Kidney (tissue), 14 donors: ENCODE results near the gene LEUTX. TPM values are rescaled to one million over a fixed set of nuclear protein-coding genes. Genes with fewer than 3 reads are reported as not detected.
A peak's percentile ranks its signal among the peaks of the same experiment; 100 is the strongest.

Experiments
- DNase-seq, 5 donors: peaks; one replicate each; pipeline ENCODE4 v3.0.0-alpha.2; 2013 to 2020
- FAIRE-seq: peaks from 2 replicates; lab custom pipeline; 2012; peaks lifted over from hg19 to GRCh38; lab: Jason Lieb, UNC
- H3K27ac ChIP-seq, 2 donors: one replicate each; pipeline ENCODE4 v1.7.0; 2013; ENCODE audit warnings: low read depth in 2 of 2, low read length in 2 of 2, inconsistent platforms in 1 of 2
- H3K27me3 ChIP-seq: one replicate; pipeline ENCODE4 v1.7.1; 2013; ENCODE audit warnings: low read length, inconsistent platforms; ENCODE audit not compliant: control insufficient read depth, insufficient read depth
- H3K36me3 ChIP-seq, 3 donors: one replicate each; pipeline versions ENCODE4 v1.7.0 to v1.7.1; 2013; ENCODE audit warnings: low read length in 3 of 3, control low read depth in 1 of 3, inconsistent platforms in 1 of 3; ENCODE audit not compliant: insufficient read depth in 3 of 3, control insufficient read depth in 2 of 3
- H3K4me1 ChIP-seq, 3 donors: one replicate each; pipeline versions ENCODE4 v1.7.0 to v1.7.1; 2013; ENCODE audit warnings: low read length in 3 of 3, inconsistent platforms in 1 of 3, low read depth in 1 of 3; ENCODE audit not compliant: control insufficient read depth in 2 of 3, insufficient read depth in 2 of 3
- H3K4me3 ChIP-seq, 3 donors: one replicate each; pipeline versions ENCODE4 v1.7.0 to v1.8.1; 2013; ENCODE audit warnings: low read length in 3 of 3, control low read depth in 1 of 3, inconsistent platforms in 1 of 3
- H3K9ac ChIP-seq, 3 donors: one replicate each; pipeline versions ENCODE4 v1.7.0 to v1.7.1; 2013; ENCODE audit warnings: low read length in 3 of 3, control low read depth in 1 of 3, inconsistent platforms in 1 of 3
- H3K9me3 ChIP-seq, 3 donors: one replicate each; pipeline versions ENCODE4 v1.7.0 to v1.7.1; 2013; ENCODE audit warnings: low read length in 3 of 3, control low read depth in 1 of 3, inconsistent platforms in 1 of 3; ENCODE audit not compliant: control insufficient read depth in 2 of 3, insufficient read depth in 1 of 3
- intact Hi-C: fragments of 100-400 bp; cut with DNase I; formaldehyde crosslinking; loops from one replicate; pipeline ENCODE4 v1.11.1; 2022
- polyA plus RNA-seq: library from polyadenylated mRNA; stranded (reverse); fragments of 350-450 nt; fragmentation: Illumina TruSeq; extraction: RNeasy Lipid Tissue Mini Kit (QIAGEN cat#74804); gene quantifications from one replicate; pipeline ENCODE4 v1.2.3, GENCODE V29; 2014; ENCODE audit warnings: low read depth, low replicate concordance; ENCODE audit not compliant: insufficient read depth
- total RNA-seq: library from RNA; stranded (reverse); fragmentation: NEBNext Ultra II Directional; extraction: Animal tissue kit (Norgen Biotek cat#: 25700); gene quantifications from one replicate; pipeline ENCODE4 v1.2.1, GENCODE V29; 2021
- TF ChIP-seq, protein P1 (sequence below): IDR thresholded peaks from 3 replicates; pipeline ENCODE4 v1.5.1; 2012; ENCODE audit warnings: mild to moderate bottlenecking, moderate library complexity, borderline replicate concordance; ENCODE audit not compliant: insufficient read depth; ENCODE audit errors: extremely low read depth
- donor health status: control.
- donor health status: control.
- donor health status: control.
- donor health status: control.
- donor health status: control.
- donor health status: DM: yes; HTN: yes; CAD: no.
- donor health status: Normal renal cell carcinoma (clear cell type).

The LEUTX gene
- total and polyA plus RNA-seq, 2 donors from 2014 or later, result not detected

DNA sequence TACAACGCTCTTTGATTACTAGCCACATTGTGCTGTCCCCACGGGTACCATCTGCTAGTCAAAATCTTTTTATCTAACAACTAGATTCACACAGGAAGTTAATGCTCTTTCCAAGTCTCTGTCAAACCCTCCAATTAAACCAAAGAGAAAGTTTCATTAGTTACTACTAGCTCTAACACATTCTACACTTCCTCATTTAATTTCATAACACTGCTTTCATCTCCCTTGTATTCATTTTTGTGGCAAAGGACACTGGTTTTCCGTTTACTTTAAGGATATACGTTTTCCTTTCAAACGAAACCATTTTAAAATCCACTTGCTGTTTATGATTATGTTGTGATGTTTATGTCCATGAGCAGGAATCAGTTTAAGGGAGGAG lies 50.0 kb downstream of the LEUTX start:
- no peak overlapping the region for H3K9ac ChIP-seq
- intact Hi-C loops, result no loop called here
- H3K27ac ChIP-seq, result no peak overlapping the region
- peaks cover 10 to 44% (median 23%) of the 10 kb centered on the region in 3 donors for H3K36me3 ChIP-seq
- no peaks in the 10 kb centered on the region for H3K27me3 ChIP-seq
- peaks cover 0 to 16% (median 9%) of the 10 kb centered on the region in 3 donors for H3K4me1 ChIP-seq
- TF ChIP-seq, protein P1, sequence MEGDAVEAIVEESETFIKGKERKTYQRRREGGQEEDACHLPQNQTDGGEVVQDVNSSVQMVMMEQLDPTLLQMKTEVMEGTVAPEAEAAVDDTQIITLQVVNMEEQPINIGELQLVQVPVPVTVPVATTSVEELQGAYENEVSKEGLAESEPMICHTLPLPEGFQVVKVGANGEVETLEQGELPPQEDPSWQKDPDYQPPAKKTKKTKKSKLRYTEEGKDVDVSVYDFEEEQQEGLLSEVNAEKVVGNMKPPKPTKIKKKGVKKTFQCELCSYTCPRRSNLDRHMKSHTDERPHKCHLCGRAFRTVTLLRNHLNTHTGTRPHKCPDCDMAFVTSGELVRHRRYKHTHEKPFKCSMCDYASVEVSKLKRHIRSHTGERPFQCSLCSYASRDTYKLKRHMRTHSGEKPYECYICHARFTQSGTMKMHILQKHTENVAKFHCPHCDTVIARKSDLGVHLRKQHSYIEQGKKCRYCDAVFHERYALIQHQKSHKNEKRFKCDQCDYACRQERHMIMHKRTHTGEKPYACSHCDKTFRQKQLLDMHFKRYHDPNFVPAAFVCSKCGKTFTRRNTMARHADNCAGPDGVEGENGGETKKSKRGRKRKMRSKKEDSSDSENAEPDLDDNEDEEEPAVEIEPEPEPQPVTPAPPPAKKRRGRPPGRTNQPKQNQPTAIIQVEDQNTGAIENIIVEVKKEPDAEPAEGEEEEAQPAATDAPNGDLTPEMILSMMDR, result no peak
- no peaks in the 10 kb centered on the region for H3K9me3 ChIP-seq
- H3K4me3 ChIP-seq, result no peak overlapping the region
- FAIRE-seq (no peak), DNase-seq (no peak)

DNA sequence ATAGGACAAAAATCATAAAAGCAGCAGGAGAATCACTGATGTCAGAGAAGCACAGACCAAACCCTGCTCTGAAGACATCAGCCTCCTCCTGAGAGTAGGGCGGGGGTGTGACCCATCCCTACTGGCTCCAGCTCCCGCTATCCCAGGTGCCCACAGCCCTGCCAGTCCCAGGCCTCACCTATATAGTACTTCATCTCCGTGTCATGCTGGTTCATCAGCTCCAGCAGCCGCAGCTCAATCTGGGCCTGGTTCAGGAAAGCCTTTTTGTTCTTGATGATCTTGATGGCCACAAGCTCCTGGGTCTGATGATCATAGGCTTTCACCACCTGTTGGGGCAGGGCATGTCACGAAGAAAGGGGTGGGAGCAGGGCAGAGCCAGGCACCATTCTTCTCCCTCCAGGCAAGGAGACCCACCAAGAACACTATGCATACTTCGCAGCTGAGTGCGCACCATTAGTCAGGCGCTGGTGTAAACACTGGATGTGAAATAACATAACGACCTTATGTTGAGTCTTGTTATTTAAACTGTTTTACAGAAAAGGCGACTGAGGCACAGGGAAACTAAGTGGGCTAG lies 51.1 kb downstream of the LEUTX start:
- Histone ChIP-seq H3K4me3 (no peak overlapping the region), H3K36me3 (peaks cover 12 to 48% (median 23%) of the 10 kb centered on the region in 3 donors)
- intact Hi-C loops, result no loop called here

DNA sequence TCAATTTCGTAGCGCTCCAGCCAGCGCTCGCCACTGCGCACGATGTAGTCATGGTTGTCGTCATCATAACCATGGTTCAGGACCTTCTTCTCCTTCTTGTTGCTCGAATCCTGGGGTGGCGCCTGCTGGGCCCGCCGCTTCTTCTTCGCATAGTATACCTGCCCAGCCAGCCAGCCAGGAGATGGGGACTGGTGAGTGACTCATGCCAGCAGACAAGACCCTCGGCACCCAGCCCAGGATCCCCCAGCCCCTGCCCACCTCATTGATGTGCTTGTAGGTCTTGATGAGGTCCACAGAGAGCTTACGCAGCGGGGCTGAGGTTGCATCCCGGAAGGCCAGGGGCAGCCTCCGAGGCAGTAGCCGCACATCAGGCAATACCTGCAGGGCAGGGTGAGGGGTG lies 51.8 kb downstream of the LEUTX start:
- Histone ChIP-seq H3K36me3 (peaks cover 12 to 52% (median 23%) of the 10 kb centered on the region in 3 donors), H3K9ac (no peak overlapping the region), H3K4me3 (no peak overlapping the region), H3K27me3 (no peaks in the 10 kb centered on the region), H3K4me1 (peaks cover 0 to 13% (median 7%) of the 10 kb centered on the region in 3 donors), H3K27ac (no peak overlapping the region), H3K9me3 (no peaks in the 10 kb centered on the region)
- intact Hi-C loops, result no loop called here
- TF ChIP-seq, protein P1, result no peak
- FAIRE-seq (no peak), DNase-seq (peak in 2 of 5 donors; percentile 37 to 66)

More for the DNA sequence above, 51.1 kb downstream of the LEUTX start:
- Histone ChIP-seq H3K27me3 (no peaks in the 10 kb centered on the region), H3K4me1 (peaks cover 0 to 15% (median 7%) of the 10 kb centered on the region in 3 donors), H3K9me3 (no peaks in the 10 kb centered on the region), H3K27ac (no peak overlapping the region), H3K9ac (no peak overlapping the region)
- FAIRE-seq, result no peak
- DNase-seq, result no peak
- TF ChIP-seq, protein P1, result no peak
